Liver (tissue), 9 donors: Measurements from ENCODE around the gene RPS6KB2. TPM values are rescaled to one million over a fixed set of nuclear protein-coding genes. Genes with fewer than 3 reads are reported as not detected.

Experiments
- DNase-seq: peaks from one replicate; pipeline ENCODE4 v3.0.0-alpha.2; 2017; ENCODE audit warnings: low spot score
- H3K27ac ChIP-seq, 2 donors: one replicate each; pipeline ENCODE4 v1.7.0; 2013; ENCODE audit warnings: inconsistent platforms in 2 of 2, low read length in 2 of 2, control low read depth in 1 of 2, low read depth in 1 of 2, mild to moderate bottlenecking in 1 of 2
- H3K27me3 ChIP-seq, 4 donors: one replicate each; pipeline versions ENCODE4 v1.6.1 to v1.7.0; 2013; ENCODE audit warnings: low read length in 3 of 4, inconsistent platforms in 1 of 4, mild to moderate bottlenecking in 1 of 4, moderate library complexity in 1 of 4; ENCODE audit not compliant: control insufficient read depth in 4 of 4, insufficient read depth in 4 of 4
- H3K36me3 ChIP-seq, 4 donors: one replicate each; pipeline versions ENCODE4 v1.6.1 to v1.7.0; 2013; ENCODE audit warnings: low read length in 3 of 4, mild to moderate bottlenecking in 3 of 4, low read depth in 1 of 4, moderate library complexity in 1 of 4; ENCODE audit not compliant: control insufficient read depth in 4 of 4, insufficient read depth in 3 of 4
- H3K4me1 ChIP-seq, 4 donors: one replicate each; pipeline versions ENCODE4 v1.6.1 to v1.7.0; 2013; ENCODE audit warnings: low read length in 3 of 4, mild to moderate bottlenecking in 3 of 4, moderate library complexity in 1 of 4; ENCODE audit not compliant: control insufficient read depth in 4 of 4, insufficient read depth in 4 of 4
- H3K4me3 ChIP-seq, 3 donors: one replicate each; pipeline versions ENCODE4 v1.6.1 to v1.7.0; 2013; ENCODE audit warnings: low read length in 3 of 3, control low read depth in 1 of 3, low read depth in 1 of 3, mild to moderate bottlenecking in 1 of 3
- H3K9ac ChIP-seq, 2 donors: one replicate each; pipeline ENCODE4 v1.7.0; 2013; ENCODE audit warnings: low read length in 2 of 2, mild to moderate bottlenecking in 2 of 2, moderate library complexity in 2 of 2, control low read depth in 1 of 2, low read depth in 1 of 2
- H3K9me3 ChIP-seq, 4 donors: one replicate each; pipeline versions ENCODE4 v1.6.1 to v1.7.0; 2013; ENCODE audit warnings: low read length in 3 of 4; ENCODE audit not compliant: control insufficient read depth in 4 of 4
- ATF3 ChIP-seq: IDR thresholded peaks from 2 replicates; pipeline ENCODE4 v1.6.1; 2016; ENCODE audit warnings: antibody characterized with exemption
- CTCF ChIP-seq: fragments of 150-350 bp; IDR thresholded peaks from 2 replicates; pipeline ENCODE4 v1.5.1; 2017; ENCODE audit warnings: improper control_type of control experiment, low read depth, low read length; ENCODE audit not compliant: missing input control
- EGR1 ChIP-seq, 2 donors: IDR thresholded peaks; 2 replicates each; pipeline ENCODE4 v1.6.1; 2016 to 2018; ENCODE audit warnings: antibody characterized with exemption in 2 of 2, low read depth in 2 of 2
- FOXA1 ChIP-seq: IDR thresholded peaks from 2 replicates; pipeline ENCODE4 v1.6.1; 2016; ENCODE audit warnings: antibody characterized with exemption
- FOXA2 ChIP-seq: IDR thresholded peaks from 2 replicates; pipeline ENCODE4 v1.6.1; 2016; ENCODE audit warnings: antibody characterized with exemption
- GABPA ChIP-seq, 2 donors: IDR thresholded peaks in 1 of 2; conservative IDR thresholded peaks in 1 of 2; 2 replicates each; pipeline ENCODE4 v1.6.1; 2016; ENCODE audit warnings: antibody characterized with exemption in 2 of 2, mild to moderate bottlenecking in 1 of 2, moderate library complexity in 1 of 2
- HNF4A ChIP-seq, 2 donors: conservative IDR thresholded peaks; 2 replicates each; pipeline ENCODE4 v1.6.1; 2016; ENCODE audit warnings: antibody characterized with exemption in 2 of 2, mild to moderate bottlenecking in 2 of 2
- HNF4G ChIP-seq: IDR thresholded peaks from 2 replicates; pipeline ENCODE4 v1.6.1; 2016; ENCODE audit warnings: antibody characterized with exemption
- JUND ChIP-seq, 2 donors: IDR thresholded peaks; 2 replicates each; pipeline ENCODE4 v1.6.1; 2016; ENCODE audit warnings: antibody characterized with exemption in 2 of 2
- MAX ChIP-seq: IDR thresholded peaks from 2 replicates; pipeline ENCODE4 v1.6.1; 2016; ENCODE audit warnings: antibody characterized with exemption
- NR2F2 ChIP-seq: IDR thresholded peaks from 2 replicates; pipeline ENCODE4 v1.6.1; 2016; ENCODE audit warnings: antibody characterized with exemption
- REST ChIP-seq: IDR thresholded peaks from 2 replicates; pipeline ENCODE4 v1.6.1; 2016; ENCODE audit warnings: antibody characterized with exemption, mild to moderate bottlenecking
- RXRA ChIP-seq, 2 donors: IDR thresholded peaks; 2 replicates each; pipeline ENCODE4 v1.6.1; 2017 to 2018; ENCODE audit warnings: antibody characterized with exemption in 2 of 2, mild to moderate bottlenecking in 1 of 2
- SP1 ChIP-seq: IDR thresholded peaks from 2 replicates; pipeline ENCODE4 v1.6.1; 2018; ENCODE audit warnings: antibody characterized with exemption, mild to moderate bottlenecking
- TAF1 ChIP-seq: conservative IDR thresholded peaks from 2 replicates; pipeline ENCODE4 v1.6.1; 2016; ENCODE audit warnings: antibody characterized with exemption, mild to moderate bottlenecking
- YY1 ChIP-seq: IDR thresholded peaks from 2 replicates; pipeline ENCODE4 v1.6.1; 2016; ENCODE audit warnings: antibody characterized with exemption, mild to moderate bottlenecking
- ZBTB33 ChIP-seq: IDR thresholded peaks from 2 replicates; pipeline ENCODE4 v1.6.1; 2016; ENCODE audit warnings: antibody characterized with exemption
- WGBS: extraction: QIAGEN DNeasy Blood & Tissue Kit; methylation state at CpG from one replicate; pipeline ENCODE4 v1.1.7; 2013; 5-methylcytosine and 5-hydroxymethylcytosine counted together
- polyA plus RNA-seq, 2 donors: library from polyadenylated mRNA; stranded (reverse) in 1 of 2; unstranded in 1 of 2; fragments of 200-250 nt in 1 of 2; fragments of >200 nt in 1 of 2; fragmentation: Nextera tagmentation in 1 of 2; extraction: Ambion mirVana in 1 of 2; gene quantifications; one replicate each; pipeline versions ENCODE4 v1.2.1 to v1.2.3, GENCODE V29; 2013 to 2015
- total RNA-seq, 2 donors: library from RNA; depleted of rRNA; stranded (reverse); fragments of >200 nt; gene quantifications; one replicate each; pipeline ENCODE4 v1.2.3, GENCODE V29; 2014
- donor health status: healthy.
- donor health status: healthy.
- donor health status: healthy.
- donor health status: healthy.
- donor health status: healthy.

RPS6KB2 gene
- total and polyA plus RNA-seq, 4 donors, result 31.5 to 49.6 (median 37.7) TPM

GRCh38 chr11:67407688-67408163 is 20.6 kb upstream of the RPS6KB2 start:
- no peak for DNase-seq
- Histone ChIP-seq H3K4me1 (peaks cover 0 to 3% (median 2%) of the 10 kb centered on the region in 4 donors), H3K36me3 (no peaks in the 10 kb centered on the region), H3K9me3 (no peaks in the 10 kb centered on the region), H3K4me3 (no peak overlapping the region), H3K27me3 (no peaks in the 10 kb centered on the region), H3K27ac (no peak overlapping the region), H3K9ac (no peak overlapping the region)
- WGBS, result 67% methylated on average over 12 of the region's 12 CpGs
- TF ChIP-seq REST (no peak), YY1 (no peak), JUND (IDR thresholded peaks at IDR 0.05) (no peak), HNF4A (conservative IDR thresholded peaks at IDR 0.05) (no peak), ZBTB33 (no peak), FOXA2 (no peak), GABPA (IDR thresholded peaks at IDR 0.05 in 1 of 2, conservative IDR thresholded peaks at IDR 0.05 in 1 of 2) (no peak), TAF1 (no peak), HNF4G (no peak), NR2F2 (no peak), RXRA (IDR thresholded peaks at IDR 0.05) (no peak), CTCF (no peak), SP1 (no peak), ATF3 (no peak), EGR1 (IDR thresholded peaks at IDR 0.05; ENCODE audit: low read depth in 2 of 2) (no peak), MAX (no peak), FOXA1 (no peak)
